Fibroblast of the conjunctiva (primary cell): Measurements from ENCODE around the gene ANKRD6.

Source experiments
- DNase-seq: peaks from one replicate; pipeline ENCODE4 v3.0.0-alpha.2; 2010; ENCODE audit warnings: low read depth

Gene ANKRD6

GRCh38 chr6:89471287-89471867, 38.4 kb downstream of the ANKRD6 start:
- DNase-seq, result no peak

GRCh38 chr6:89475101-89475500, 42.1 kb downstream of the ANKRD6 start:
- no peak for DNase-seq

- peak; percentile 0 for DNase-seq
These were observed 42.7 kb downstream of the ANKRD6 start for GRCh38 chr6:89475634-89476033.

- no peak for DNase-seq
These were observed 46.9 kb downstream of the ANKRD6 start for GRCh38 chr6:89479897-89480296.

GRCh38 chr6:89481695-89482094, 48.7 kb downstream of the ANKRD6 start:
- DNase-seq, result no peak

GRCh38 chr6:89482126-89482525, 49.2 kb downstream of the ANKRD6 start:
- no peak for DNase-seq

GRCh38 chr6:89483111-89483720, 50.3 kb downstream of the ANKRD6 start:
- no peak for DNase-seq

- DNase-seq, result no peak
These were observed 52.4 kb downstream of the ANKRD6 start for GRCh38 chr6:89485320-89485719.

GRCh38 chr6:89487864-89488263, 54.9 kb downstream of the ANKRD6 start:
- DNase-seq, result no peak

GRCh38 chr6:89488438-89488837, 55.5 kb downstream of the ANKRD6 start:
- DNase-seq, result no peak

- no peak for DNase-seq
These were observed 56.1 kb downstream of the ANKRD6 start for GRCh38 chr6:89489078-89489477.

GRCh38 chr6:89492025-89492640, 59.2 kb downstream of the ANKRD6 start:
- DNase-seq, result no peak

GRCh38 chr6:89494131-89494793, 61.3 kb downstream of the ANKRD6 start:
- no peak for DNase-seq

GRCh38 chr6:89495961-89496535, 63.1 kb downstream of the ANKRD6 start:
- no peak for DNase-seq

- no peak for DNase-seq
These were observed 67.7 kb downstream of the ANKRD6 start for GRCh38 chr6:89500611-89501010.

- no peak for DNase-seq
These were observed 68.3 kb downstream of the ANKRD6 start for GRCh38 chr6:89501222-89501621.

- DNase-seq, result no peak
These were observed 68.8 kb downstream of the ANKRD6 start for GRCh38 chr6:89501753-89502152.

- DNase-seq, result no peak
These were observed 70.7 kb downstream of the ANKRD6 start for GRCh38 chr6:89503641-89504040.

- DNase-seq, result no peak
These were observed 72.9 kb downstream of the ANKRD6 start for GRCh38 chr6:89505847-89506246.

- DNase-seq, result no peak
These were observed 74.0 kb downstream of the ANKRD6 start for GRCh38 chr6:89506716-89507617.

- no peak for DNase-seq
These were observed 76.0 kb downstream of the ANKRD6 start for GRCh38 chr6:89508755-89509563.
